Dendritic cell treated with granulocyte-macrophage colony-stimulating factor and Interleukin-4, amounts not matched to agents 40 ng/mL and 50 ng/mL, for 4 days (primary cell): ENCODE data around the gene AHRR.
"Not testable (repeated sequence)": the region's sequence is repeated elsewhere in the genome, so short reads cannot be mapped to it uniquely, and the experiment has no call there.

Experiments
- H3K27ac Mint-ChIP-seq: one replicate; pipeline ENCODE4 v1.8.0; 2022; ENCODE audit warnings: mild to moderate bottlenecking, mixed read lengths
- H3K27me3 Mint-ChIP-seq: one replicate; pipeline ENCODE4 v1.8.0; 2022; ENCODE audit warnings: mild to moderate bottlenecking, mixed read lengths
- H3K36me3 Mint-ChIP-seq: one replicate; pipeline ENCODE4 v1.8.0; 2022; ENCODE audit warnings: low read depth, mixed read lengths
- H3K4me1 Mint-ChIP-seq: one replicate; pipeline ENCODE4 v1.8.0; 2022; ENCODE audit warnings: low read depth, mixed read lengths
- H3K4me3 Mint-ChIP-seq: one replicate; pipeline ENCODE4 v1.8.0; 2022; ENCODE audit warnings: mild to moderate bottlenecking, moderate library complexity, mixed read lengths
- H3K9me3 Mint-ChIP-seq: one replicate; pipeline ENCODE4 v1.8.0; 2022; ENCODE audit warnings: mixed read lengths
- intact Hi-C: fragments of 100-400 bp; cut with micrococcal nuclease; formaldehyde crosslinking; loops from one replicate; pipeline ENCODE4 v1.15.0; 2022

AHRR gene

DNA sequence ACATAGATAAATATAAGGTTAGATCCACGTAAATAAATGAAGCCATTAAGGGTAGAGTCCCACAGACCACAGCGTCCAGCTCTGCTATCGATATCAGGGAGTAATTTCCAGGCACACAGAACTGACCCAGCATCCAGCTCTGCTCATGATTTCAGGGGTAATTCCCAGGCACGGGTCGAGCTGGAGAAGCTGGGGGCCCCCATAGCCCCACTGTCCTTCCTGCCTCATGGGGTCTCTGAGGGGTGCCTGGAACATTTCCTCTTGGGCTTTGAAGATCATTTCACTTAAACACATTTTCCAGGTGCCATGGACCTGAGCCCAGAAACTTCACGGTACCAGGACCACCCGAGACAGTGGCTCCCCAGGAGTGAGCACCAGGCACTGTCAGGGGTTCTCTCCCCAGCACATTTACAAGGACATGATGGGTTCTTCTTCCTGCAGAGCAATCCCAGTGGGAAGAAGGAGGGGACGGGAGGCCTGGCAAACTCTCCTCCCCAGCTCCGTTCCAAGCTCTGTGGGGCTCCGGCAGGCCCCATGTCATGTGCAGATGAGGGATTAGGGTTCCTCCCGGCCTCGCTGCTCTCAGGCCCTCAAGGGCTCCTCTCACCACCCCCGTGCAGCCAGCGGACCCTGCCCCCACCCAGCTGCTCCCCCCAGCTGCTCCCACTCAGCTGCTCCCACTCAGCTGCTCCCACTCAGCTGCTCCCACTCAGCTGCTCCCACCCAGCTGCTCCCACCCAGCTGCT is 23.4 kb upstream of the AHRR start:
- Mint-ChIP-seq H3K4me1 (peaks cover 15% of the 10 kb centered on the region), H3K36me3 (peaks cover 42% of the 10 kb centered on the region)
- H3K4me3 Mint-ChIP-seq, intact Hi-C loops, H3K9me3 Mint-ChIP-seq, H3K27ac Mint-ChIP-seq, H3K27me3 Mint-ChIP-seq: not testable (repeated sequence)

DNA sequence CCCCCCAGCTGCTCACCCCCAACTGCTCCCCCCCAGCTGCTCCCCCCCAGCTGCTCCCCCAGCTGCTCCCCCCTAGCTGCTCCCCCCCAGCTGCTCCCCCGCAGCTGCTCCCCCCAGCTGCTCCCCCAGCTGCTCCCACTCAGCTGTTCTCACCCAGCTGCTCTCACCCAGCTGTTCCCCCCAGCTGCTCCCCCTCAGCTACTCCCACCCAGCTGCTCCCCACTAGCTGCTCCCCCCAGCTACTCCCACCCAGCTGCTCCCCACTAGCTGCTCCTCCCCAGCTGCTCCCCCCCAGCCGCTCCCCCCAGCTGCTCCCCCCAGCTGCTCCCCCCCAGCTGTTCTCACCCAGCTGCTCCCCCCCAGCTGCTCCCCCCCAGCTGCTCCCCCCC is 22.8 kb upstream of the AHRR start:
- intact Hi-C loops: no loop called here
- no peak overlapping the region for H3K4me3 Mint-ChIP-seq
- H3K27ac Mint-ChIP-seq: no peak overlapping the region
- H3K27me3 Mint-ChIP-seq: no peaks in the 10 kb centered on the region
- H3K9me3 Mint-ChIP-seq: no peaks in the 10 kb centered on the region
- H3K4me1 Mint-ChIP-seq: peaks cover 15% of the 10 kb centered on the region
- H3K36me3 Mint-ChIP-seq: peaks cover 46% of the 10 kb centered on the region

DNA sequence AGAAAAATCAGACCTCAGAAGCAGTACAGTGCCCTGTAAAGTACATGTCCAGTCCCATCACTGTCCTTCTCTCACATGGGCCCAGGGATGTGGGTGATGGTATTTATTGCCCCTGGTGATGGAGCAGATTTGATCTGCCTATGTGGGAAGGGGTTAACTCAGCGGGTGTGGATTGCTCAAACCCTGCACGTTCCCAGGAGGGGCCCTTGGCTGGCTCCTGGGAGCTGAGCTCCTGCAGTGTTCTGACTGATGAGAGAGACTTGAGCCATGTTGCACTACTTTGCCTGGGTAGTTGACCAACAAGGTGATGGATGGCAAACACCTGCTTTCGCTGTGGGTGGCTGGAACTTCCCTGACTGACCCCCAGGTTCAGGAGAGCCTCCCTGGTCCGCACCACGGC is 21.6 kb upstream of the AHRR start:
- H3K27ac Mint-ChIP-seq, H3K4me3 Mint-ChIP-seq, intact Hi-C loops, H3K9me3 Mint-ChIP-seq, H3K27me3 Mint-ChIP-seq: not testable (repeated sequence)
- Mint-ChIP-seq H3K36me3 (peaks cover 47% of the 10 kb centered on the region), H3K4me1 (peaks cover 15% of the 10 kb centered on the region)

DNA sequence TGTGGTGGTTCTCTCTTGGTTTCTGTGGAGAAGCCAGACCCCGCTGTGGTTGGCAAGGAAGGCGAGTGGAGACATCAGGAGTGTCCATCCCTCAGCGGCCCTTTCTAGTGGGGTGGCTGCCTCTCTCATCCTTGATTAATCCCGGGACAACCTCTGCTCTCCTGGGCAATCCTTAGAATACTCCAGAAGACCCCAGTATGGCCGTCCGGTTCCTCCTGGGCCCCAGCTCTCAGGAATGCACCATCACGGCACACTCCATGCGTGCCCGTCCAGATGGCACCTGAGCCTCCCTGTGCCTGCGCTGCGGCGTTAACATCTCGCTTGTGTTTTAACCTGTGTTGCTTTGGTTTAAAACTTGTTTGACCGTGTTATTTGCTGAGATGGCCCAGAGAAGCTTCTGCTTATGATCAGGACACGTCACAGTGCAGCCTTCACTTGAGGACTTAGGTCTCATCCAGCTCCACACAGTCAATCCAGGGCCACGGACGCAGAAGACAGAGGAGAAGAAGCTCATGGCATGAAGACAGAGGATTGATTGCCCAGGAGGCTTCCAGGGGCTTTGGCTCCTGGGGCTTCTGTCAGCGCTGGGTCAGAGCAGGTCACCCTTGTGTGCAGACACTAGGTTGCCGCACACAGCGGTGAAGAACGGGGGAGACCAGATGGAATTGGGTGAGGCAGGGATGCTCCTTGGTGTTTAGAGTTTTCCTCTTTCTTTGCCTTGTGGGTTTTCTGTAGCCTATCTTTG is 20.7 kb upstream of the AHRR start:
- intact Hi-C loops, H3K4me3 Mint-ChIP-seq, H3K9me3 Mint-ChIP-seq, H3K27me3 Mint-ChIP-seq, H3K27ac Mint-ChIP-seq: not testable (repeated sequence)
- Mint-ChIP-seq H3K4me1 (peaks cover 11% of the 10 kb centered on the region), H3K36me3 (peaks cover 54% of the 10 kb centered on the region)

DNA sequence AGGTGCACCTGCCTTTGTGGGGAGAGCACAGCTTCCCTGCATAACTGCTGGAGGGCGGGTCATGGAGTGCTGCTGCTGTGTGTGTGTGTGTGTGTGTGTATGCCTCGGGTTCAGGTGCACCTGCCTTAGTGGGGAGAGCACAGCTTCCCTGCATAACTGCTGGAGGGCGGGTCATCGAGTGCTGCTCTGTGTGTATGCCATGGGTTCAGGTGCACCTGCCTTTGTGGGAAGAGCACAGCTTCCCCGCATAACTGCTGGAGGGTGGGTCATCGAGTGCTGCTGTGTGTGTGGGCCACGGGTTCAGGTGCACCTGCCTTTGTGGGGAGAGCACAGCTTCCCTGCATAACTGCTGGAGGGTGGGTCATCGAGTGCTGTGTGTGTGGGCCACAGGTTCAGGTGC is 19.1 kb upstream of the AHRR start:
- not testable (repeated sequence) for H3K4me1 Mint-ChIP-seq

DNA sequence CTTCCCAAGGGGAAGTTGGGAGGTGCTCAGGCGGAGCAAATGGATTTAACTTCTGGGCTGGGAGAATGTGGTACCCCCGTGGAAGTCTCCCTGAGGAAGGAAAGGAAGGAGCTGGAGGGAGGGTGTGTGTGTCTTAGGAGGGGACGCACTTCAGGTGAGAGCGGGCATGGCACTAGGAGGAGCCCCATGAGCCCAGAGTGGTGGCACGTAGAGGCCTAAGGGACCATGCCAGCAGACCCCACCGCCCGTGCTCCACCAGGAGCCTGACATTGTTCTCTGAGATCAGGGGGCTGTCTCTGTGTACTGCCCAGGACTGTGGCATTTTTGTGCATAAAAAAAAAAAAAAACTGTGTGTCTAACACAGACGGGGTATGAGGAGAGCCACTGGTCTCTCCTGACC is 18.5 kb upstream of the AHRR start:
- peaks cover 65% of the 10 kb centered on the region for H3K36me3 Mint-ChIP-seq
- H3K9me3 Mint-ChIP-seq: no peaks in the 10 kb centered on the region
- intact Hi-C loops: no loop called here
- no peaks in the 10 kb centered on the region for H3K27me3 Mint-ChIP-seq
- H3K27ac Mint-ChIP-seq: no peak overlapping the region
- H3K4me1 Mint-ChIP-seq: no peaks in the 10 kb centered on the region
- no peak overlapping the region for H3K4me3 Mint-ChIP-seq

More for the DNA sequence above, 19.1 kb upstream of the AHRR start:
- H3K27ac Mint-ChIP-seq, H3K4me3 Mint-ChIP-seq, intact Hi-C loops, H3K9me3 Mint-ChIP-seq, H3K27me3 Mint-ChIP-seq: not testable (repeated sequence)
- peaks cover 60% of the 10 kb centered on the region for H3K36me3 Mint-ChIP-seq

DNA sequence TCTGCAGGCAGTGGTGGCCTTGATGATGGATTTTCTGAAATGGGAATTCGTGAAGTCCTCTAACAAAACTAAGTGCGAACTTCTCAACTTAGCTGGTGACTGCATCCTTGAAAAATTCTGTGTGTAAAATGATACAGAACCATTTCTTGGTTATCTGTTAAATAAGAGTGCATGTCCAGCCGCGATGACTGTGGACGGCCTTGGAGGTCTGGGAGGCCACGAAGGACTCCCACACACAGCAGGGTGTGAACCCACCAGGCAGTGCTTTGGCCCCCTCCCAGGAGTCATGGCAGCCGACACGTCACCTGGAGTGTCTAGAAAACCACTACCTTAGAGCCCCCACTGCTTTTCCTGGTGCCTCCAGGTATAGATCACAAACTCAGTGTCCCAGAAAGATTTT is 17.8 kb upstream of the AHRR start:
- H3K4me3 Mint-ChIP-seq, intact Hi-C loops, H3K4me1 Mint-ChIP-seq, H3K27me3 Mint-ChIP-seq, H3K9me3 Mint-ChIP-seq, H3K27ac Mint-ChIP-seq: not testable (repeated sequence)
- H3K36me3 Mint-ChIP-seq: peaks cover 73% of the 10 kb centered on the region

DNA sequence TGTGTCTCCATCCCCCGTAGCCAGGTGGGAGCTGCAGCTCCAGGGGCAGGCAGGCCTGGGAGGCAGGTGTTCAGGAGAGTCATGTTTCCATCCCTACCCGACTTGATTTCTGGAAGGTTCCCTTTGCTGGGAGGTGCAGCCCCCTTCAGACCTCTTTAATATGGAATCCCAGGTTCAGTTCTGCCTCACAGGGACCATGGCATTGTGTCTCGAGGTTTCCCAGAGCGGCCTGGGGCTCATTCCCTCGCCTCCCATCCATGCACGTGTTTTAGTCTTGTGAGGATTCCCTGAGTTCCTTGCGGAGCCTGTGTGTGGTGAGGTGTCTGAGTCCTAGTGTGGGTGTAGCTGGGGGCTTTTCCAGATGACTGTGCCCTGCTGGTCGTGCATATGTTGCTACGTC is 16.5 kb upstream of the AHRR start:
- H3K36me3 Mint-ChIP-seq: peaks cover 80% of the 10 kb centered on the region
- no peaks in the 10 kb centered on the region for H3K9me3 Mint-ChIP-seq
- no peak overlapping the region for H3K4me3 Mint-ChIP-seq
- H3K27ac Mint-ChIP-seq: no peak overlapping the region
- no peaks in the 10 kb centered on the region for H3K27me3 Mint-ChIP-seq
- intact Hi-C loops: no loop called here
- no peaks in the 10 kb centered on the region for H3K4me1 Mint-ChIP-seq

DNA sequence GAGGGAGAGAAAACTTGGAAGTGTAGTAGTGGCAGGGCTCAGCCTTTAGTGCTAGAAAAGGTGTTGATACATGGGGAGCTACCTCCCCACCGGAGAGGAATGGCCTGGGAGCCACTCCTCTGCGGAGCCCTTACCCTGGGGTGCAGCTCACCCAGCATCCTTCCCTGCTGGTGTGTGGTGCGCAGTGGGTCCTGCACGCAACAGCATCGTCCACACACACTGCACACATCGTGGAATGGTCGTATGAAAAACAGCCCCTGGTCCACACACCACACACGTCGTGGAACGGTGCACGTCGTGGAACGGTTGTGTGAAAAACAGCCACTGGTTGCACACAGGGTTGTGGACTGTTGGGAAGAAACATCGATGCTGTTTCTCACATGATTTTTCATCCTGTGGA is 16.1 kb upstream of the AHRR start:
- Mint-ChIP-seq H3K9me3 (no peaks in the 10 kb centered on the region), H3K27ac (no peak overlapping the region), H3K4me1 (no peaks in the 10 kb centered on the region), H3K4me3 (no peak overlapping the region), H3K36me3 (peaks cover 84% of the 10 kb centered on the region), H3K27me3 (no peaks in the 10 kb centered on the region)
- intact Hi-C loops: no loop called here

DNA sequence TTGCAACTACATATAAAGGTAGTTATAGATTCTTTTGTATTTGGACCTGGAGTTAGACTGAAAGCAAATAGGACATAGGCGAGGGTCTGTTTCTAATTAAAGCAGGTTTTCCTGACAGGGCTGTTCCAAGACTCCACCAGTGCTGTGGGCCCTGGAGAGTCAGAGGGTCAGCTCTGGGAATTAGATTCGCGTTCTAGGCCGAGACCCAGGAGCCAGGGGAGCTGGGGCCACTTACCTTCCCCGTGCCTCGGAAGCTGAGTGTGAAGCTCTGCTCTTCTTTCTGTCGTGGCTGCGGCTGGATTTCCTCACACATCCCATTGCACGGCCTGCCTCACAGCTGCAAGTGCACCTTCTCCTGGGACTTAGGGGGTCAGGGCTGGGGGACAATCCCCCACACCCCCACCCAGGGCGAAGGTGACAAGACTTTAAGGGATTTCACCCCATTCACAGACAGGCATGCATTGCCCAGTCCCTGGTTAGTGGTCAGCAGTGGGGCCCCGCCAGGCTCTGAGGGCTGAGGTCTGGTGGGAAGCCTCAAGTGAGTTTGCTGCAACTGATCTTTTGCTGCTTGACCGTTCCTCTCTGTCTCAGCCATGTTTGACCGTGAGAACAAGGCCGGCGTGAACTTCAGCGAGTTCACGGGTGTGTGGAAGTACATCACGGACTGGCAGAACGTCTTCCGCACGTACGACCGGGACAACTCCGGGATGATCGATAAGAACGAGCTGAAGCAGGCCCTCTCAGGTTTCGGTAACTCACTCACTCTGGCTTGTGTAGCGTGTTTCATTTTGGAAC is 15.3 kb upstream of the AHRR start:
- Mint-ChIP-seq H3K9me3 (no peaks in the 10 kb centered on the region), H3K4me3 (no peak overlapping the region), H3K36me3 (peaks cover 86% of the 10 kb centered on the region), H3K27me3 (no peaks in the 10 kb centered on the region), H3K4me1 (no peaks in the 10 kb centered on the region), H3K27ac (no peak overlapping the region)
- intact Hi-C loops: no loop called here

DNA sequence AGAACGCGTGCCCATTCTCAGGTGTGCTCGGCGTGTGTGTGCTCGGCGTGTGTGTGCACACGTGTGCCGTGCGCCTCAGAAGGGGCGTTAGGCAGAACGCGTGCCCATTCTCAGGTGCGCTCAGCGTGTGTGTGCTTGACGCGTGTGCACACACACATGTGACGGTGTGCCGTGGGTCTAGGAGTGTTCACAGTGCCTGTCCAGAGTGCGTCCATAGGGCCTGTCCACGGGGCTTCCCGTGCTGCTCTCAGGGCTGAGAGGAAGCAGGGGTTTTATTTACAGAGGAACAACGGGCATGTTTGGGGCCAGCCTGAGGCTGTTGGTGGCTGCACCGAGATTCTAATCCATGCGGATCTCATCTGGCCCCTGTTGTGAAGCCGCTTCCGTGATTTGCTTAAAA is 14.2 kb upstream of the AHRR start:
- H3K4me3 Mint-ChIP-seq: no peak overlapping the region
- no peaks in the 10 kb centered on the region for H3K9me3 Mint-ChIP-seq
- no peaks in the 10 kb centered on the region for H3K4me1 Mint-ChIP-seq
- no peaks in the 10 kb centered on the region for H3K27me3 Mint-ChIP-seq
- no peak overlapping the region for H3K27ac Mint-ChIP-seq
- peaks cover 92% of the 10 kb centered on the region for H3K36me3 Mint-ChIP-seq
- intact Hi-C loops: no loop called here

DNA sequence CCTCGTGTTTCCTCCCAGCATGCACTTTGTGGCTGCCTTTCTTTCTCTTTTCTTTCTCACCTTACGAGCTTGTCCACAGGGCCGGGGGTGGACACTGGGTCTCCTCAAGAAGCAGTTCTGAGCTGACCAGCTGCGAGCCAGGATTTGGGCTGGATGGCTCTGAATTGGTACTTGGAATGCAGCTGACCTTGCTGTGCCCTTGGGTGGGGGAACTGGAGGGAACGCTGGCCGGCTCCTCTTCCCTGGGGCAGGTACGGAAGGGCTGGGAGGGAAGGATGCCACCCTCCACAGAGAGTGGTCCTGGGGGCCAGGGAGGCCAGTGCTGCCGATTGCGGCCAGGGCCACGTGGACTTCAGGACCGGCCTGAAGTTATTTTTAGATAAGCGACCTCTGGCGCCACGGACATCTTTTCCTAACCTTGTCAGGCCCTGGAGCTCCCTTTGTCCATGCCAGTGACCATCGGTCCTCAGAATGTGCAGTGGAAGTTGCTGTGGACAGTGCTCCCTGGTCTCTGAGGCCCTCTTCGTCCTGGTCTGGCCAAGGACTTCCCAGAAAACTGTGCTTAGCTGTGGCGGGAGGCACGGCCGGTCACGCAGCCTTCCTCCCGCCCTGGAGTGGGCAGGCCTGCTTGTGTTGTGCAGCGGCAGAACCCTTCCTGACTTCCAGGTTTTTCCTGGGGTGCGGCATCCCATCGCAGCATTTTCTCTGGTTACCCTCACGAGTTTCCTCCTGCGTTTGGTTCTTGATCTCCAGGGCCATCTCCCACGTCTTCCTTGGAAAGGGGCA is 13.5 kb upstream of the AHRR start:
- H3K9me3 Mint-ChIP-seq: no peaks in the 10 kb centered on the region
- H3K4me1 Mint-ChIP-seq: no peaks in the 10 kb centered on the region
- H3K27me3 Mint-ChIP-seq: no peaks in the 10 kb centered on the region
- no peak overlapping the region for H3K4me3 Mint-ChIP-seq
- intact Hi-C loops: no loop called here
- no peak overlapping the region for H3K27ac Mint-ChIP-seq
- peaks cover 94% of the 10 kb centered on the region for H3K36me3 Mint-ChIP-seq

DNA sequence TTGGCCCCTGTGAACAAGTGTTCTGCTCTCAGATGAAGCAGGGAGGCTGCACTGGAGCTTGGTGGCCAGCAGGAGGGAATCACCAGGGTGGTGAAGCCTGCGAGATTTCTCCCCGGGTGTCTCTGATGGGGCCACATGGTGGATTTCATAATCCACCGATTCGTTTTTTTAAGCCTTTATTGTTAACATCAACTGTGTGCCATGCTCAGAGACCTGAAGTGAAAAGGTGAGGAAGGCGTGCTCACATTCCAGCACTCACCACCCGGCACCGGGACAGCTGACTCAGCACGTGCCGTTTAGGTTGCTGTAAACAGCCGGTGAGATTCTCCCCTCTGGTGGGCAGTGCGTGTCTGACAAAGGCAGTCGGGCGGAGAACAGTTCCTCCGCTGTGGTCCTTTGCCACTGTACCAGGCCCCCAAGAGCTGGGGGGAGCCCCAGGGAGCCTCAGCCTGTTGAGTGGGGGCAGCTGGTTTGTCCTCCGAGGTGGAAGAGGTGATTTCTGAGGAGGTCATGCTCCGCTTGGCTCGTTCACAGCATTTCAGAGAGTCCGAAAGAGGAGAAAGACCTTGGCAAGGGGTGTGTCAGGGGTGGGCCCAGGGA is 12.7 kb upstream of the AHRR start:
- Mint-ChIP-seq H3K27me3 (no peaks in the 10 kb centered on the region), H3K4me1 (no peaks in the 10 kb centered on the region), H3K27ac (no peak overlapping the region), H3K4me3 (no peak overlapping the region), H3K9me3 (no peaks in the 10 kb centered on the region), H3K36me3 (peaks cover 94% of the 10 kb centered on the region)
- intact Hi-C loops: no loop called here
